ENCODE results near the gene STX1B. TPM values are rescaled to one million over a fixed set of nuclear protein-coding genes. Genes with fewer than 3 reads are reported as not detected.

STX1B gene
- total and polyA plus RNA-seq, 2 of the 8 experiments (the other 6 are each of a cell fraction or from before 2014, with no cell fraction given) = 8.9 to 20.2 TPM

- ChIA-PET POLR2A (ENCODE audit: partially characterized antibody) (interaction anchor here (0.6 to 4.4 kb wide), 19 partner anchors 8 to 267 kb away, joined by 3 to 23 read pairs (median 4); partner anchors contain the start of genes CTF1, FBXL19, HSD3B7 and KAT8), CTCF (ENCODE audit: partially characterized antibody) (interaction anchor here (0.9 to 1.7 kb wide), 6 partner anchors 8 to 105 kb away, joined by 3 to 10 read pairs (median 4); partner anchors contain the start of gene HSD3B7)
- Histone ChIP-seq H3K36me3 (ENCODE audit: control insufficient read depth in 2 of 4, insufficient read depth in 4 of 4, low read length in 3 of 4) (peaks cover 0 to 3% (median 0%) of the 10 kb centered on the region in 4 experiments; a peak in 3 of 8 replicates), H2BK20ac (ENCODE audit: low read length) (no peak overlapping the region), H2BK120ac (replicated peaks; ENCODE audit: low read depth, low read length) (no peak overlapping the region), H3K27me3 (replicated peaks in 1 of 4; ENCODE audit: control insufficient read depth in 3 of 4, extremely low read depth in 1 of 4, insufficient read depth in 3 of 4, low read length in 3 of 4) (no peaks in the 10 kb centered on the region), H2BK12ac (ENCODE audit: low read depth, low read length) (peak overlapping the region; percentile 22; the same call in 1 of the 2 replicates), H3K4me3 (ENCODE audit: extremely low read depth in 1 of 4, insufficient read depth in 2 of 4, low read depth in 3 of 4, low read length in 4 of 4) (peak overlapping the region; percentile 64 to 98 (median 68)), H3K23ac (ENCODE audit: insufficient read length) (no peak overlapping the region), H4K91ac (replicated peaks; ENCODE audit: insufficient read length, low read length) (peak overlapping the region; percentile 82), H3K23me2 (ENCODE audit: low read depth, low read length) (peaks cover 12% of the 10 kb centered on the region), H3K56ac (replicated peaks; ENCODE audit: insufficient read length, low read depth, low read length) (peak overlapping the region; percentile 74), H3K9me3 (ENCODE audit: insufficient read depth in 2 of 2, low read depth in 1 of 2, low read length in 1 of 2) (no peaks in the 10 kb centered on the region), H2AFZ (ENCODE audit: low read length) (no peak overlapping the region), H3K4me1 (replicated peaks in 1 of 4; ENCODE audit: control insufficient read depth in 3 of 4, insufficient read depth in 4 of 4, low read length in 3 of 4) (peaks cover 0 to 32% (median 22%) of the 10 kb centered on the region in 4 experiments; a peak in 6 of 7 replicates), H2BK5ac (ENCODE audit: low read depth, low read length) (peak overlapping the region; percentile 35; the same call in 1 of the 2 replicates), H3K14ac (ENCODE audit: insufficient read length) (no peak overlapping the region), H3K27ac (ENCODE audit: low read depth, low read length) (no peak overlapping the region), H3K79me2 (ENCODE audit: control insufficient read depth in 1 of 2, insufficient read depth in 2 of 2, low read length in 2 of 2) (no peaks in the 10 kb centered on the region), H3K4me2 (ENCODE audit: insufficient read depth in 1 of 2, low read depth in 2 of 2, low read length in 2 of 2) (peak overlapping the region; percentile 85 to 95), H4K20me1 (replicated peaks in 1 of 2; ENCODE audit: control insufficient read depth in 1 of 2, insufficient read depth in 2 of 2, low read length in 2 of 2) (peaks cover 0 to 11% of the 10 kb centered on the region in 2 experiments), H3K9ac (replicated peaks in 1 of 4; ENCODE audit: extremely low read depth in 1 of 4, low read depth in 3 of 4, low read length in 3 of 4) (peak overlapping the region in 3 of 4 experiments; percentile 51 to 58 (median 53); a peak in 5 of 7 replicates), H3K4ac (replicated peaks; ENCODE audit: insufficient read length, low read depth, low read length) (peak overlapping the region; percentile 32), H3K18ac (ENCODE audit: extremely low read depth, low read length) (peak overlapping the region; percentile 90), H4K8ac (ENCODE audit: extremely low read depth, insufficient read depth, low read length) (no peak overlapping the region), H2BK15ac (ENCODE audit: low read length) (peak overlapping the region; percentile 74; the same call in 1 of the 2 replicates), H2AK5ac (ENCODE audit: low read depth, low read length) (0 out of 2 replicates have a peak overlapping the region, but pooled peaks have one; percentile 10), H3K79me1 (ENCODE audit: low read depth, low read length) (no peaks in the 10 kb centered on the region), H4K5ac (ENCODE audit: insufficient read length, low read depth, low read length) (peak overlapping the region; percentile 18)
- FAIRE-seq = no peak
- peak in 1 of 2 experiments; percentile 63 for DNase-seq (ENCODE audit: low read depth in 1 of 2, low spot score in 2 of 2)
- WGBS, 2 experiments (ENCODE audit: extremely low coverage in 1 of 2, insufficient coverage in 1 of 2, insufficient read length in 1 of 2, insufficient replicate concordance in 2 of 2, low coverage in 1 of 2, low lambda C conversion rate in 2 of 2, missing lambda C conversion rate in 1 of 2) = 17% methylated on average over 21 of the region's 21 CpGs; no CpG with 5 or more reads in 1 of the 2 experiments
- TF ChIP-seq CHD1 (IDR thresholded peaks at IDR 0.05; ENCODE audit: low read depth, low read length) (no peak), MAX (IDR thresholded peaks at IDR 0.05) (no peak), KDM4A (IDR thresholded peaks at IDR 0.05; ENCODE audit: low read depth, low read length, severe bottlenecking) (no peak), CTCF (IDR thresholded peaks at IDR 0.05; ENCODE audit: control extremely low read depth in 1 of 3, insufficient read depth in 1 of 3, low read depth in 1 of 3, low read length in 3 of 3) (peak in 2 of 3 experiments; percentile 9 to 16; a peak in 1 of 4 replicates), KDM5A (IDR thresholded peaks at IDR 0.05; ENCODE audit: low read length) (no peak), POLR2AphosphoS5 (IDR thresholded peaks at IDR 0.05; ENCODE audit: low read depth, low read length) (peak; percentile 77), CTBP2 (IDR thresholded peaks at IDR 0.05; ENCODE audit: borderline replicate concordance, insufficient read depth, insufficient read length, low read length) (no peak)
These were observed 60.6 kb downstream of the STX1B start for GRCh38 chr16:30949650-30950515.
